ENCODE data around the gene MTA2.

The MTA2 gene

GRCh38 chr11:62601372-62602140 lies at the start of gene MTA2:
Gene MTA2 (minus strand): TSS chr11:62601865. CDS start chr11:62601450, 415 bp downstream.
- peak within 1 kb of the TSS; percentile 96 for H3K27ac ChIP-seq
- TF ChIP-seq CTCF (IDR thresholded peaks at IDR 0.05) (no peak), ZFX (IDR thresholded peaks at IDR 0.05; ENCODE audit: borderline replicate concordance) (no peak)

- 0 out of 2 replicates have a peak overlapping the region, but pooled peaks have one; percentile 18 for H3K27ac ChIP-seq
Measured at GRCh38 chr11:62650283-62650682, 48.6 kb upstream of the MTA2 start.

GRCh38 chr11:62649486-62649885 lies 47.8 kb upstream of the MTA2 start:
- no peak overlapping the region for H3K27ac ChIP-seq
- TF ChIP-seq CTCF (IDR thresholded peaks at IDR 0.05) (no peak), ZFX (IDR thresholded peaks at IDR 0.05; ENCODE audit: borderline replicate concordance) (no peak)

- H3K27ac ChIP-seq, result no peak overlapping the region
Measured at GRCh38 chr11:62648967-62649364, 47.3 kb upstream of the MTA2 start.

GRCh38 chr11:62648185-62648966 lies 46.7 kb upstream of the MTA2 start:
- TF ChIP-seq CTCF (IDR thresholded peaks at IDR 0.05) (no peak), ZFX (IDR thresholded peaks at IDR 0.05; ENCODE audit: borderline replicate concordance) (no peak)
- H3K27ac ChIP-seq, result peak overlapping the region; percentile 83; the same call in 1 of the 2 replicates

More at GRCh38 chr11:62648967-62649364, 47.3 kb upstream of the MTA2 start:
- TF ChIP-seq ZFX (IDR thresholded peaks at IDR 0.05; ENCODE audit: borderline replicate concordance) (no peak), CTCF (IDR thresholded peaks at IDR 0.05) (no peak)

GRCh38 chr11:62647609-62648005 lies 45.9 kb upstream of the MTA2 start:
- peak overlapping the region; percentile 83 for H3K27ac ChIP-seq
- TF ChIP-seq ZFX (IDR thresholded peaks at IDR 0.05; ENCODE audit: borderline replicate concordance) (no peak), CTCF (IDR thresholded peaks at IDR 0.05) (no peak)

GRCh38 chr11:62646825-62647608 lies 45.4 kb upstream of the MTA2 start:
- TF ChIP-seq CTCF (IDR thresholded peaks at IDR 0.05) (no peak), ZFX (IDR thresholded peaks at IDR 0.05; ENCODE audit: borderline replicate concordance) (no peak)
- H3K27ac ChIP-seq, result peak overlapping the region; percentile 83

All from 22Rv1 (cell line).